ENCODE results near the gene TKT.

TKT gene

DNA sequence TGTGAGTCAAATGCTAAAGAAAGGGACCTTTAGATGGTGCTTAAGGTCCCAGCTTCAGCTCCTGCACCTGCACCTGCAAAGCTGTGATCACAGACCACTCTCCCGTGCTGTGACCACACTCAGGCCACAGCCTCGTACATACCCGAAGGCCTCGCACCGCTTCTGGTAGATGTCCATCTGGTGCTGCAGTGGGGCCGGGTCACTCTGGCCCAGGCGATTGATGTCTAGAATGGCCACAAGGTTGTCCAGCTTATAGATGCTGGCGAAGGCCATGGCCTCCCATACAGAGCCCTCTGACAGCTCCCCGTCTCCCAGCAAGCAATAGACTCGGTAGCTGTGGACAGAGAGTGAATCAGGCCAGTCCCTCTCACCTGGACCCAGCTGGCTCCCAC, 21.0 kb downstream of the TKT start:
- no peak overlapping the region for H3K4me3 ChIP-seq (replicated peaks; ENCODE audit: low read depth, low read length)
- no peak for DNase-seq (ENCODE audit: extremely low read depth, low read depth)
- TF ChIP-seq, protein P1, sequence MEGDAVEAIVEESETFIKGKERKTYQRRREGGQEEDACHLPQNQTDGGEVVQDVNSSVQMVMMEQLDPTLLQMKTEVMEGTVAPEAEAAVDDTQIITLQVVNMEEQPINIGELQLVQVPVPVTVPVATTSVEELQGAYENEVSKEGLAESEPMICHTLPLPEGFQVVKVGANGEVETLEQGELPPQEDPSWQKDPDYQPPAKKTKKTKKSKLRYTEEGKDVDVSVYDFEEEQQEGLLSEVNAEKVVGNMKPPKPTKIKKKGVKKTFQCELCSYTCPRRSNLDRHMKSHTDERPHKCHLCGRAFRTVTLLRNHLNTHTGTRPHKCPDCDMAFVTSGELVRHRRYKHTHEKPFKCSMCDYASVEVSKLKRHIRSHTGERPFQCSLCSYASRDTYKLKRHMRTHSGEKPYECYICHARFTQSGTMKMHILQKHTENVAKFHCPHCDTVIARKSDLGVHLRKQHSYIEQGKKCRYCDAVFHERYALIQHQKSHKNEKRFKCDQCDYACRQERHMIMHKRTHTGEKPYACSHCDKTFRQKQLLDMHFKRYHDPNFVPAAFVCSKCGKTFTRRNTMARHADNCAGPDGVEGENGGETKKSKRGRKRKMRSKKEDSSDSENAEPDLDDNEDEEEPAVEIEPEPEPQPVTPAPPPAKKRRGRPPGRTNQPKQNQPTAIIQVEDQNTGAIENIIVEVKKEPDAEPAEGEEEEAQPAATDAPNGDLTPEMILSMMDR (IDR thresholded peaks at IDR 0.05; ENCODE audit: low read depth, low read length, missing control alignments) = no peak

DNA sequence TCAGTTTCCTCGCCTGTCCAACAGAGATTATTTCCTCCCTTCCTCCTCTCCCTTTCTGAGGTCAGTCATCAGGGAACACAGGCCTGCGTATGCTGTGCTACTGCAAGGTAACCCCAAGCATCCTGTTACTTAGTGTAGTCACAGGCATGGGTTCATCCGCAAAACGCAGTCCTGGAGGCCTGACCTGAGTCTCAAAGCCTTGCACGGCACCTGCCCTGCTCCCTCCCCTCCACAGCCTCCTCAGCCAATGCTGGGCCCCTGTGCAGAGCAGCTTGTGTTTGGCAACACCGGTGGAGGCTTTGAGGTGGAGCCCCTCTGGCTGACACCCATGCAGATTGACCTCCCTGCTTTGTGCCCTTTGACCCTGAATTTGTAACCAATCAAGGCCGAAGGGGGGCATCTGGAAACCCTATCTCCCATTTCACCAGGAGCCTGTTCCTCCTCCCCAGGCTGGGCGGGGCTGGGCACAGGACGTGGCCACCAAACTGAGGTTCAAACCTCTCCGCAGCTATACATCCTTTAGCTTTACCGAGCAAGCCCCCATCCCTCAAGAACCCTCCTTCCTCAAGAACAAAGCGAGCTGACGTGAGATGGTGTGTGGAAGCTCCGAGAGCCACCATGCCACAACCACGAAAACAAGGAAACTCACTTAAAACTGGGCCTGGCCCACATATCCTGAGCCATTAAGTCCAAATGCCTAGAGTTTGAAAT, 21.5 kb downstream of the TKT start:
- H3K4me3 ChIP-seq (replicated peaks; ENCODE audit: low read depth, low read length) = no peak overlapping the region
- TF ChIP-seq, protein P1 (IDR thresholded peaks at IDR 0.05; ENCODE audit: low read depth, low read length, missing control alignments) = no peak

DNA sequence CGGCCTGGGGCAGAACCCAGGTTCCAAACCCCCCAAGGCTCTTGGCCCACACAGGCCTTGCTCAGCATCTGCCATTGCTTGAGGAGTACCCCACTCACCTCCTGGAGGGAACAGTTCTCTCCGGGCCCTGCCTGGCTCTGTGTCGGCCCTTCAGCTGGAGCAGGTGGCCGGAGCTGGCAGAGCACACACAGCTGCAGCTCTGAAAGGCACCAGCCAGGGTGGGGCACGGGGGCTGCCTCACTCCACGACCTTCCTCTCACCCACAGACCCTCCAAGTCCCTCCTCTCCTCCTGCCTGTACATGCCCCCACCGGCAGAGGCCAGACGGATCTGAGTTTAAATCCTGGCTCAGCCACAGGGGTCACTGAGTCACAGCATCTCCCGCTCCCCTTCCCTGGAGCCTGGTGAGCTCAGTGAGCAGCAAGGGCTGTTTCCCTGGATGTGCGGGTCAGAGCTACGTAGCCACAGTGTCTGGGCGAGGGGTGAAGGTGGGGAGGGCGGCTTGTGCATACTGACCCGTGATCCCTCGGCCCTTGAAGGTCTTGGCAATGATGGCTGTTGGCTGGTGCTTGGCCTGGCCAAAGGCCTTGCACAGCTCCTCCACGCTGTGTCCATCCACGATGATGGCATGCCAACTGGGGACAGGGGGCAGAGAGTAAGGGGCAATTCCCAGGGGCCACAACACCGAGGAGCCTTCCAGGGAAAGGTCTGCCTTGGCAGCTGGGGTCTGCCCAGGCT, 23.0 kb downstream of the TKT start:
- TF ChIP-seq, protein P1 (IDR thresholded peaks at IDR 0.05; ENCODE audit: low read depth, low read length, missing control alignments) = no peak
- no peak for DNase-seq (ENCODE audit: extremely low read depth, low read depth)

More for the DNA sequence above, 21.5 kb downstream of the TKT start:
- no peak for DNase-seq (ENCODE audit: extremely low read depth, low read depth)

DNA sequence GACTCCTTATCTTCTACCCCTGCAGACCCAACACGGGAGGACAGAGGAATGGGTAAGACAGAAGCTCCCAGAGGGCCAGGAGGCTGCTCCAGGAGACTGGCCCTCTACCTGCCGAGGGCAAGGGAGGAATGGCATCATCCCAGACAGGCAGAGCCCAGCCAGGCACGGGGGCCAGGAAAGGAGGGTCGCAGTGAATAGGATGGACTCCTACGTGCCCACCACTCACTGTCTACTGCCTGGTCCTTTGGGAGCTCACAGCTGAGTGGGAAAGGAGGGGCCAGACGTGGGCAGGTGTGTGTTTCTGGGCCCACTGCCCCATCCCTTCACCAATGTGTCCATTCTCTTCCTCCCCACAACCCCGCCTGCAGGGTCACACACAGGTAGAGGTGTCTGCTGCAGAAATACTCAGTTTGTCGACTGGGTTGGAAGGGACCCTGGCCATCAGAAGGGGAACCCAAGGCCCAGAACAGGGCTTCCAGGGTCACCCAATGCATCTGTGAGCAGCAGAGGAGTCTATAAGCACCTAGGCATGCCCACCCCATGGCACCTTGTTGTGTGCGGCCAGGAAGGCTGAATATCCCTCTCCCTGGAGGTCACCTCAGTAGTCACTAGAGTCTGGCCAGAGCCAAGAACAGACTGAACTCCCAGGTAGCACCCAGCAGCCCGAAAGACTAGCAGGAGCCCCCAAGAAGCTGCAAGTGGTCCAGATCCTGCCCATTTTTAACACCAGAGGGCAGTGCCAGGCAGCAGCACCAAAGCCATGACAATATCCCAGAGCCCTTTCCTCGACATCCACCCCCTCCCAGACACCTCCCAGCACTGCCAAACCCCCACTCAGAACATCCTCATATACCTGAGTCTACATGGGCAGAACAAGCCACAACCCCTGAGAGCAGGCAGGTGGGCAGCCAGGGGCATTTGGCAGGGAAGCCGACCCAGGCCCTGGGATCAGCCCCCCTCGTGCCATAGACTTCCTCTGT, 24.0 kb downstream of the TKT start:
- DNase-seq (ENCODE audit: extremely low read depth, low read depth) = no peak
- no peak overlapping the region for H3K4me3 ChIP-seq (replicated peaks; ENCODE audit: low read depth, low read length)
- TF ChIP-seq, protein P1 (IDR thresholded peaks at IDR 0.05; ENCODE audit: low read depth, low read length, missing control alignments) = peak; percentile 22

More for the DNA sequence above, 23.0 kb downstream of the TKT start:
- H3K4me3 ChIP-seq (replicated peaks; ENCODE audit: low read depth, low read length) = no peak overlapping the region

DNA sequence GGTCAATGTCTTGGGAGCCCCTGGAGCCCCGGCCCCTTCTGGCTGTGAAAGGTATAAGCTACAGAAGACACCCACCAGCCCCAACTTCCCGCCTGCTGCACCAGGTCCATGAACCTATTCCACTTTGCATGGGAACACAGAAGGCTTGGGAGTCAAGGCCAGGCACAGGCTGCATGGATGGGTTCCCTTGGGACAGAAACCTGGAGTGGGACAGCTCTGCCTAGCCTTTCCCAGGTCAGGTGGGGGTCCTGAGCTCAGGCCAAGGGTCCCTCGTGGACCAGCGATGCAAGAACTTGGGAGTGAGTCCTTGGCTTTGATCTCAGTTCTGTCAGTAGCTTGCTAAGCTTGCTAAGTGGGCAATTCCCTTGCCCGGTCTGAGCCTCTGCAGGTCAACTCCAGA, 25.0 kb downstream of the TKT start:
- TF ChIP-seq, protein P1 (IDR thresholded peaks at IDR 0.05; ENCODE audit: low read depth, low read length, missing control alignments) = no peak
- no peak overlapping the region for H3K4me3 ChIP-seq (replicated peaks; ENCODE audit: low read depth, low read length)
- DNase-seq (ENCODE audit: extremely low read depth, low read depth) = no peak

DNA sequence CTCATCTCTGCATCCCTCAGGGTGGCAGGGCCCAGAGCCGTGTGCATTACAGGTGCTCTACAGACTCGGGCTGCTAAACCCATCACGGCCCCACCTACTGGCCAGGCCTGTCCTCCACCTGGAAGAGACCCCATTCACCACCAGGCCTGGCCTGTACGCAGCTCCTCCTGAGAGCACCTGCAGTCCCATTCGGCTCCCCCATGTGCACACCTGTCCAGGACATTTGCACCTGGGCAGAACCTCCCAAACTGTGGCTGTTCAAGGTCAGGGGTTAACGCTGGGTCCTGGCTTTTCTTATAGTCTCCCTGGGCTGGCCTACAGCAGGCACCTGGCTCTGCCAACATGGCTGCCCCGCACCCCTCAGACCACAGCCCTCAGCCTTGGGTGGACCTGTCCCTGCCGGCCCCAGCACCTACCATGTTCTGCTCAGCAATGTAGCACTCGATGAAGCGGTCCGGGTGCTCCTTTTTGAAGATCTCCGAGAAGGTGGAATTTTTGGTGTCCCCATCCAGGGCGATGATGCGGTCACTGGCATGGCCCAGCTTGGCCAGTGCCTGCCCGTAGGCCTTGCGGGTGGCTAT, 25.7 kb downstream of the TKT start:
- DNase-seq (ENCODE audit: extremely low read depth, low read depth) = no peak

More for the DNA sequence above, 25.7 kb downstream of the TKT start:
- TF ChIP-seq, protein P1 (IDR thresholded peaks at IDR 0.05; ENCODE audit: low read depth, low read length, missing control alignments) = peak; percentile 27
- H3K4me3 ChIP-seq (replicated peaks; ENCODE audit: low read depth, low read length) = no peak overlapping the region

Data from HFF-Myc (cell line).